Neuronal stem cell (in vitro differentiated cells): ENCODE measurements around the gene HIPK2.

ENCODE experiments used
- DNase-seq: peaks from one replicate; pipeline ENCODE4 v3.0.0-alpha.2; 2013; ENCODE audit warnings: low spot score
- H2AFZ ChIP-seq: one replicate; pipeline ENCODE4 v1.6.1; 2013; ENCODE audit warnings: mild to moderate bottlenecking, low read length, inconsistent platforms
- H2AK5ac ChIP-seq: 2 replicates; pipeline ENCODE4 v1.6.1; 2013; ENCODE audit warnings: low read depth, mild to moderate bottlenecking, inconsistent platforms, low read length, moderate library complexity, mixed read lengths
- H2BK120ac ChIP-seq: 2 replicates; pipeline ENCODE4 v1.6.1; 2013; ENCODE audit warnings: low read depth, mild to moderate bottlenecking, inconsistent platforms, low read length, moderate library complexity, mixed read lengths
- H2BK12ac ChIP-seq: one replicate; pipeline ENCODE4 v1.6.1; 2013; ENCODE audit warnings: low read length, inconsistent platforms
- H2BK15ac ChIP-seq: 2 replicates; pipeline ENCODE4 v1.6.1; 2013; ENCODE audit warnings: mild to moderate bottlenecking, low read length, inconsistent platforms, mixed read lengths
- H2BK5ac ChIP-seq: one replicate; pipeline ENCODE4 v1.6.1; 2013; ENCODE audit warnings: inconsistent platforms, mild to moderate bottlenecking, low read length, moderate library complexity
- H3K14ac ChIP-seq: one replicate; pipeline ENCODE4 v1.6.1; 2013; ENCODE audit warnings: low read length, inconsistent platforms
- H3K18ac ChIP-seq: 2 replicates; pipeline ENCODE4 v1.6.1; 2013; ENCODE audit warnings: low read length, inconsistent platforms
- H3K23ac ChIP-seq: 2 replicates; pipeline ENCODE4 v1.6.1; 2013; ENCODE audit warnings: low read depth, mild to moderate bottlenecking, mixed read lengths, low read length, inconsistent platforms; ENCODE audit not compliant: poor library complexity
- H3K27ac ChIP-seq: replicated peaks from 3 replicates; pipeline ENCODE4 v1.5.1; 2013; ENCODE audit warnings: low read length, inconsistent platforms
- H3K27me3 ChIP-seq, 3 experiments: 2 replicates each; pipeline ENCODE4 v1.6.1; 2013; ENCODE audit warnings: low read length in 3 of 3, mild to moderate bottlenecking in 2 of 3, inconsistent platforms in 1 of 3, low read depth in 1 of 3, mixed read lengths in 1 of 3, moderate library complexity in 1 of 3; ENCODE audit not compliant: control insufficient read depth in 3 of 3, insufficient read depth in 3 of 3
- H3K36me3 ChIP-seq, 2 donors: replicated peaks in 1 of 2; 2 replicates each; pipeline ENCODE4 v1.6.1; 2013; ENCODE audit warnings: low read length in 2 of 2; ENCODE audit not compliant: control insufficient read depth in 2 of 2, insufficient read depth in 2 of 2
- H3K4ac ChIP-seq: 2 replicates; pipeline ENCODE4 v1.6.1; 2013; ENCODE audit warnings: inconsistent platforms, mild to moderate bottlenecking, low read length, moderate library complexity
- H3K4me1 ChIP-seq, 2 donors: 1 replicate in 1 of 2; 2 replicates in 1 of 2; pipeline ENCODE4 v1.6.1; 2013; ENCODE audit warnings: low read length in 2 of 2, low read depth in 1 of 2; ENCODE audit not compliant: control insufficient read depth in 2 of 2, insufficient read depth in 1 of 2
- H3K4me2 ChIP-seq: one replicate; pipeline ENCODE4 v1.6.1; 2013; ENCODE audit warnings: mild to moderate bottlenecking, low read length, inconsistent platforms; ENCODE audit not compliant: insufficient read depth, poor library complexity, severe bottlenecking
- H3K4me3 ChIP-seq, 2 donors: 2 replicates each; pipeline ENCODE4 v1.5.1; 2013; ENCODE audit warnings: low read length in 2 of 2, mild to moderate bottlenecking in 2 of 2, inconsistent platforms in 1 of 2, moderate library complexity in 1 of 2
- H3K79me1 ChIP-seq: one replicate; pipeline ENCODE4 v1.6.1; 2013; ENCODE audit warnings: low read depth, mild to moderate bottlenecking, inconsistent platforms, low read length, moderate library complexity
- H3K9ac ChIP-seq: one replicate; pipeline ENCODE4 v1.6.1; 2013; ENCODE audit warnings: mild to moderate bottlenecking, low read depth, low read length, inconsistent platforms; ENCODE audit not compliant: poor library complexity
- H3K9me3 ChIP-seq, 2 donors: replicated peaks in 1 of 2; 2 replicates each; pipeline versions ENCODE3 to v1.6.1; 2013; ENCODE audit warnings: low read length in 2 of 2, mild to moderate bottlenecking in 2 of 2, inconsistent platforms in 1 of 2, low read depth in 1 of 2, mixed read lengths in 1 of 2, moderate library complexity in 1 of 2; ENCODE audit not compliant: control insufficient read depth in 2 of 2, insufficient read depth in 1 of 2
- H4K8ac ChIP-seq: one replicate; pipeline ENCODE4 v1.6.1; 2013; ENCODE audit warnings: low read depth, mild to moderate bottlenecking, inconsistent platforms, low read length, moderate library complexity
- H4K91ac ChIP-seq: one replicate; pipeline ENCODE4 v1.6.1; 2013; ENCODE audit warnings: low read length, low read depth, mild to moderate bottlenecking, inconsistent platforms; ENCODE audit not compliant: poor library complexity
- whole genome bisulfite sequencing, 2 donors: extraction: QIAGEN DNeasy Blood & Tissue Kit; methylation state at CpG; one replicate each; pipeline ENCODE4 v1.1.7; 2013; ENCODE audit warnings: missing lambda C conversion rate in 2 of 2, mixed read lengths in 1 of 2; ENCODE audit not compliant: insufficient read length in 2 of 2, insufficient replicate concordance in 1 of 2; ENCODE audit errors: extremely low coverage in 2 of 2; 5-methylcytosine and 5-hydroxymethylcytosine counted together

The HIPK2 gene

DNA sequence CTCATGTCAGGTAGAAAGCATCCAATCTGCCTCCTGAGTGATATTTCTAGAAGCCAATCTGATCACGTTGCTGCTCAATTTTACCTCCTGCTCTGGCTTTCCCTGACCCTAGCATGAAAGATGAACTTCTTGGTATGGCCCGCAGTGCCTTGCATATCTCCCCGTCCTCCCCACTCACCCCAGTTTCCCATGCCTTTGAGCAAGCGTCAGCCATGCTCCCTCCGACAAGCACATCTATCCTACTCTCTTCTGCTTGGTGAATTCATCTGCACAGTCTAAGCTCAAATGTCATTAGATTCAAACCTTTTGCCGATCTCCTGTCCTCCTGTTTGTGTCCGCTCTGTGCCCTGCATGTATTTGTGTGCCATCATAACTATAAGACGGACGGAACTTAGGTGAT, 45.1 kb upstream of the HIPK2 start:
- Histone ChIP-seq H3K18ac (no peak overlapping the region), H2BK12ac (no peak overlapping the region), H2AK5ac (no peak overlapping the region), H3K23ac (no peak overlapping the region), H3K4ac (no peak overlapping the region), H3K9ac (no peak overlapping the region), H2BK15ac (no peak overlapping the region), H4K91ac (no peak overlapping the region), H3K4me1 (no peaks in the 10 kb centered on the region), H2AFZ (no peak overlapping the region), H3K36me3 (no peaks in the 10 kb centered on the region), H3K14ac (no peak overlapping the region), H3K27ac (no peak overlapping the region), H3K79me1 (no peaks in the 10 kb centered on the region), H3K9me3 (no peaks in the 10 kb centered on the region), H2BK120ac (no peak overlapping the region), H3K4me3 (no peak overlapping the region), H3K27me3 (peaks cover 0 to 12% (median 0%) of the 10 kb centered on the region in 3 experiments), H4K8ac (no peak overlapping the region), H3K4me2 (no peak overlapping the region), H2BK5ac (no peak overlapping the region)
- WGBS, 2 donors = no CpG with 5 or more reads among the region's 9 CpGs
- no peak for DNase-seq

DNA sequence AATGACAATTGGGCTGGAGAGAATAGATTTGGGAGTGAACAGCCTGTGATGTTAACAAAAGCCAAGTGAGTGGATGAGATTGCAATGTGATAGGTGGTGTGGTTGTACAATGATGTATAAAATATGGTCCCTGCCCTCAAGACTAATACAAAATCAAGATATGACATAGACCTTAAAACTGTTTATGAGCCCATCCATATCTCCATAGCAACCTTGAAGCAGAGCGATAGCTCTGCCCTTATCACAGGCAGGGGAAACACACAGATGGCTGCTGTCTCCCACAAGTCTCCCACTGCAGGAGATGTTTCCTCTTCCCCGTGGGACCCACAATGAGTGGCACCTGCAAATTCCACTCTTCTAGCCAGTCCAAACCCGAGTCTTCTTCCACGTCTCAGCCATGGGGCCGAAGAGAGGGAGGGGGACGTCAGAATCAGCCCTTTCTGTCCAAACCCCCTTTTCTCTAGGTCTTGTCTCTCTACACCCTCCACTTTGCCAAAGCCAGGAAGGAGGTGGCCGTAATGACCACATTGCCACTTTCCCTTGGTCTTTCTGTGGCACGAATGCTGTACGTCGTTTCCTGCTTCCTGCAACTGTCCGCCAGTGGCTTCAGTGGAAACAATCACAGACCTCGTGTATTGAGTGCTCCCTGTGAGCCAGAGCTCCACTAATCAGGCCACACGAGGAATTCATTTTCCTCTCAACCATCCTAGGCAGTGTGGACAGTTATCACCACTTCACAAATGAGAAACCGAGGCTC, 43.7 kb upstream of the HIPK2 start:
- H3K4me2 ChIP-seq = no peak overlapping the region
- H4K8ac ChIP-seq = no peak overlapping the region
- no peak overlapping the region for H3K4me3 ChIP-seq
- DNase-seq = no peak
- no peak overlapping the region for H3K9ac ChIP-seq
- no peaks in the 10 kb centered on the region for H3K79me1 ChIP-seq
- no CpG with 5 or more reads among the region's 14 CpGs for WGBS, 2 donors
- H2BK12ac ChIP-seq = no peak overlapping the region
- peaks cover 0 to 2% of the 10 kb centered on the region in 2 donors for H3K9me3 ChIP-seq
- peaks cover 0 to 12% (median 0%) of the 10 kb centered on the region in 3 experiments for H3K27me3 ChIP-seq
- H3K4ac ChIP-seq = no peak overlapping the region
- no peak overlapping the region for H2AK5ac ChIP-seq
- H2BK120ac ChIP-seq = no peak overlapping the region
- no peak overlapping the region for H4K91ac ChIP-seq
- H3K14ac ChIP-seq = no peak overlapping the region
- no peak overlapping the region for H2BK15ac ChIP-seq
- no peak overlapping the region for H3K18ac ChIP-seq
- H3K36me3 ChIP-seq = no peaks in the 10 kb centered on the region
- H2BK5ac ChIP-seq = no peak overlapping the region
- no peaks in the 10 kb centered on the region for H3K4me1 ChIP-seq
- H2AFZ ChIP-seq = no peak overlapping the region
- no peak overlapping the region for H3K23ac ChIP-seq
- H3K27ac ChIP-seq = no peak overlapping the region

DNA sequence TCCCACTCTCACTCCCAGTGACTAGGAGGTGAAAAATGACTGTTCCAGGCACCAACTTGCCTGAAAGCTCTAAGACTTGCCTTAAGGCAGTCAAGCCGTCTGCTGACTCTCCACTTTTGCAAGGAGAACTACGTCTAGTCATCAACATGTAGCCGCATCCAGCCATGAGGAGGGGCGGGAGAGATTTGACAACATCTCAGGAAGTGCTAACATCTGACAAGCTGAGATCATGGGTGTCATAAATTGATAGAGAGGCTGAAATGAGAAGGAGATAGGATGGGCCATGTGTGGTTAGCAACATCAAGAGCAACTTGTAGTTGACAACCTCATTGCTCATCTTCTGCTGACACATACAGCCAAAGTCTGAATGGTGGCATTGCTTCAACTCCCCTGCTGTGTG, 42.3 kb upstream of the HIPK2 start:
- H3K4me1 ChIP-seq = no peaks in the 10 kb centered on the region
- no peak overlapping the region for H2AK5ac ChIP-seq
- peaks cover 0 to 2% of the 10 kb centered on the region in 2 donors for H3K9me3 ChIP-seq
- peaks cover 0 to 8% (median 0%) of the 10 kb centered on the region in 3 experiments for H3K27me3 ChIP-seq
- H3K14ac ChIP-seq = no peak overlapping the region
- H4K8ac ChIP-seq = no peak overlapping the region
- H2BK12ac ChIP-seq = no peak overlapping the region
- H4K91ac ChIP-seq = no peak overlapping the region
- no CpG with 5 or more reads among the region's 4 CpGs for WGBS, 2 donors
- H3K4me3 ChIP-seq = no peak overlapping the region
- H3K4ac ChIP-seq = no peak overlapping the region
- H3K4me2 ChIP-seq = no peak overlapping the region
- H3K23ac ChIP-seq = no peak overlapping the region
- H3K79me1 ChIP-seq = no peaks in the 10 kb centered on the region
- no peak overlapping the region for H2BK120ac ChIP-seq
- no peak overlapping the region for H2AFZ ChIP-seq
- no peak overlapping the region for H2BK5ac ChIP-seq
- H3K9ac ChIP-seq = no peak overlapping the region
- no peak for DNase-seq
- H2BK15ac ChIP-seq = no peak overlapping the region
- no peak overlapping the region for H3K27ac ChIP-seq
- H3K18ac ChIP-seq = no peak overlapping the region
- H3K36me3 ChIP-seq = no peaks in the 10 kb centered on the region

DNA sequence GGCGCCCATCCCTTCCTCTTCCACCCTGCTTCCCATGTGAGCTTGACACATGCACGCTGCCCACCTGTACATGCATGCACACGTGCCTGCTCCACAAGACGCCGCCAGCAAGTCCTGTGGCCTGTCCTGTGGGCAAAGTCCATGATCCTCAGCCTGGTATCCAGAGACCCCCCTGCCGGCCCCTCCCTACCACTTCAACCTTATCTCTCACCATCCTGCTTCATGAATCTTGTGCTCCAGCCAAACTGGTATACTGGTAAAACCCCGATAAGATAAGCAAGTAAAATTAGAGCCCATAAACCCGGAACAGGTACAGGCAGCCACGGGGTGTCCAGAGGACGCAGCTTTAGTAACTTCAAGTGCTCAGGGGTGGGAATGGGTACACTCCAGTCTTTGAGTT, 39.5 kb upstream of the HIPK2 start:
- Histone ChIP-seq H2BK120ac (no peak overlapping the region), H2BK12ac (no peak overlapping the region), H3K9ac (no peak overlapping the region), H3K4ac (no peak overlapping the region), H3K27me3 (no peaks in the 10 kb centered on the region), H2AFZ (no peak overlapping the region), H3K4me3 (peak overlapping the region in 1 of 2 donors; percentile 32), H3K14ac (peak overlapping the region; percentile 49), H4K8ac (no peak overlapping the region), H2BK5ac (no peak overlapping the region), H3K23ac (no peak overlapping the region), H2BK15ac (no peak overlapping the region), H4K91ac (no peak overlapping the region), H3K36me3 (no peaks in the 10 kb centered on the region), H3K9me3 (peaks cover 0 to 2% of the 10 kb centered on the region in 2 donors), H3K18ac (peak overlapping the region; percentile 35), H3K79me1 (no peaks in the 10 kb centered on the region), H3K27ac (no peak overlapping the region), H3K4me2 (no peak overlapping the region), H3K4me1 (no peaks in the 10 kb centered on the region), H2AK5ac (no peak overlapping the region)
- WGBS, 2 donors = no CpG with 5 or more reads among the region's 10 CpGs
- DNase-seq = no peak
